HG03442 (cell line): Measurements from ENCODE around the gene PPP2R3B.
"Not testable (repeated sequence)": the region's sequence is repeated elsewhere in the genome, so short reads cannot be mapped to it uniquely, and the experiment has no call there.

Experiments used
- ATAC-seq: cut with Tn5 transposase; IDR thresholded peaks from one replicate; pipeline ENCODE4 v1.9.1; 2021; ENCODE audit warnings: mild to moderate bottlenecking, moderate library complexity; ENCODE audit not compliant: unreplicated experiment

PPP2R3B gene

GRCh38 chrX:356385-357034, 30.2 kb downstream of the PPP2R3B start:
- ATAC-seq, result no peak

DNA sequence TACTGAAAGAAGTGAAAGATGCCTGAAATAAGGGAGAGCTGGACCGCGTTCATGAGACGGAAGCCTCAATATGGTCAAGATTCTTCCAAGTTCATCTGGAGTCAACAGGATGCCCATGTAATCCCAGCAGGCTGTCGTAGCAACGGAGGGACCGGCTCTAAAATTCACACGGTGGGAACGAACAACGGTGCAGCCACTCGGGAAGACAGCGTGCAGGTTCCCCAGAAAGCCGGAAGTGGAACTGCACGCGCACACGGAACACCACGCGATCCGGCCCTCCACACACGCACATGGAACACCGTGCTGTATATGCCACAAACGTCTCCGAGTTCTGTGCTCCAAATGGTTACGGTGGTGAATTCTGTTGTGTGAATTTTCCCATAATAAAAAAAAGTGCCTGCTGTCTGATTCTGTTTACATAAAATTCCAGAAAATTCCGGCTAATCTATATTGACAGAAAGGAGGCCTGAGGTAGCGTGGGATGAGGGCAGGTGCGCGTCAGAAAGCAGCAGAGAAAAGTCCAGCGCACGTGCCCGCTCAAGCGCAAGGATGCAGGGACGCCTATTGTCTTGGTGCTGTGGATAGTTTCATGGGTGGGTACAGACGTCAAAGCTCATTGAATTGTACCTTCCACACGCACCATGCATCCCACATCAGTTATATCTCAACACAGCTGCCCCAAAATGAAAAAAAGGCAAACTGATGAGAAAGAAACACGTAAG, 31.2 kb downstream of the PPP2R3B start:
- ATAC-seq, result no peak

GRCh38 chrX:353566-354535, 32.9 kb downstream of the PPP2R3B start:
- ATAC-seq, result no peak

DNA sequence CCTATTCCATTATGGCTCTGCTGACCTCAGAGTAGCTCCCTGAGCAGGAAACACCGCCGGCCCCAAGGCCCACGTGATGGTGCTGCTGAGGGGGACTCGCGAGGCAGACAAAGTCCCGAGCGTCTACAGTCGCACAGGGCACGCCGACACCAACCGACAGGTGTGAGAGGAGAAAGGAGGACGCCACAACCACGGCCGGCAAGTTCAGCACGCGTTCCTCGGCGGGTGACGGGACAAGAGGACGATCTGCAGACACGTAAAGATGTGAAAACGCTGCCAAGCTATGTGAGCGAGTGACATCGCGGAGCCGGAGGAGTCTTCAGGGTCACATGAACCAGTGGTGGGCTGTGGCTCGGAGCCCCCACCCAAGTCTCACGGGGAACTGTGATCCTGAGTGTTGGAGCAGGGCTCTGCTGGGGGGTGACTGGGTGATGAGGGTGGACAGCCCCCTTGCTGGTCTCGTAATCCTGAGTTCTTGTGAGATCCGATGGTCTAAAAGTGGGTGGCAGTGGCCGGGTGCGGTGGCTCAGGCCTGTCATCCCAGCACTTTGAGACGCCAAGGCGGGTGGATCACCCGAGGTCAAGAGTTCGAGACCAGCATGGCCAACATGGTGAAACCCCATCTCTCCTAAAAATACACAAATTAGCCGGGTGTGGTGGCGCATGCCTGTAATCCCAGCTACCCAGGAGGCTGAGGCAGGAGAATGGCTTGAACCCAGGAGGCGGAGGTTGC, 34.0 kb downstream of the PPP2R3B start:
- ATAC-seq, result no peak

GRCh38 chrX:352181-352580, 34.5 kb downstream of the PPP2R3B start:
- no peak for ATAC-seq

GRCh38 chrX:351736-352135, 35.0 kb downstream of the PPP2R3B start:
- ATAC-seq, result no peak

DNA sequence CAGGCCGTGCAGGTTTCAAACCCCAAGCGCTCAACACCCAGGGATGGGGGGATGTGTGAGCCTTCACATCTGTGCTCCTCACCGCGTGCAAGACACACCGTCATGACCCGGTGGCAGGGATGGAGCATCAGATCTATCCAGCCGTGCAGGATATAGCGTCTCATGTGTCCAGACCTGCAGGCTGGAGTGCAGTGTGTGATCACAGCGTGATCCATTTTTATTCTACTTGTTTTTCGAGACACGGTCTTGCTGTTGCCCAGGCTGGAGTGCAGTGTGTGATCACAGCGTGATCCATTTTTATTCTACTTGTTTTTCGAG, 35.4 kb downstream of the PPP2R3B start:
- ATAC-seq, result not testable (repeated sequence)

DNA sequence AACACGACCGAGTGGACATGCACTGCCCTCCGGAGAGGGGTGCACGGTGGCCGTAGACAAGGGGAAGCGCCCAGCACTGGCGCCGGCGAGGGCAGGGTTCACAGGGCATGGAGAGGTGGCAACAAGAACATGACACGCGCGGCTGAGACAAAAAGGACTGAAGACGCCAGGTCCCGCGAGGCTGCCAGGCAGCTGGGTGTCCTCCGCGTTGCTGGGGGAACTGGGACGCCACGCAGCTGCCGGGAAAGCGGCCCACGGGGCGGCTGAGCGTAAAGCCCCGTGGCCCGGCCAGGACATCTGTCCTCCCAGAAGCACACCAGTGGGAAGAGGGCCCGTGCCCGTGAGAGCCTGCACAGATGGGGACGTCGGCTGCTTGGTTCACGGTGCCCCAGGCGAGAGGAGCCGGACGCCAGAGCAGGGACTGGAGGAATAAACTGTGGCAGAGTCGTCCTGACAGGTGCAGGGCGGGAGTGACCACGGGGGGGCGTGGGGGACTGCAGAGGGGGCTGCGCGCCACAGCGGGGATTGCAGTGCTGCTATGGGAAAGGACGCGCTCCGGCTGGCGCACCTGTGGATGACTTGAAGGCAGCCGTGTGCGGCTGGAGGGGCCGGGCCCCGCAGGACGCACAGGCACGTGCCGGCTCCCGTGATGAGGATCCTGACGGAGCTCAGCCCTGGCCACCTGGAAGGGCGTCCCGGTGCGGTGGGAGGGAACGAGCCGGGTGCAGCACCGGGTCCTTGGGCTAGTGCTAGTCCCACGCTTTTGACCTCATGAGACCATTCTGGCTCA, 36.0 kb downstream of the PPP2R3B start:
- ATAC-seq, result no peak

- ATAC-seq, result no peak
Measured at GRCh38 chrX:350148-350533, 36.6 kb downstream of the PPP2R3B start.

DNA sequence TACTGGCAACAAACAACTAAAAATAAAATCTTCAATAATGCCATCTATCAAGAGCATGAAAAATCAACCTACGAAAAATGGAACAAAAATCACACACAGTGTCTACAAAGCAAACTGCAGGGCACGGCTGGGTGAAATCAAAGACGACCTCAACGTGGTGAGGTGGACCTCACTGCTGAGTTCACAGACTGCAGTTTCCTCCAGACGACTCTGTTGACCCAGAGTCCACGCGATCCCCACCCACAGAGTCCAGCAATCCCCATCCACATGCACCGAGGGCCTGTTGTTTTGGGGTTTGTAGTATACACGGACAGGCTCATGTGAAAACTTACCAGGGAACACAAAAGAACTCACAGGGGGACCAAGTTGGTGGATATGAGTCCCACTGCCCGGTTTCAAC, 37.0 kb downstream of the PPP2R3B start:
- ATAC-seq, result no peak

- no peak for ATAC-seq
Measured at GRCh38 chrX:349196-349595, 37.5 kb downstream of the PPP2R3B start.

GRCh38 chrX:348461-349117, 38.1 kb downstream of the PPP2R3B start:
- no peak for ATAC-seq

GRCh38 chrX:347351-348117, 39.2 kb downstream of the PPP2R3B start:
- ATAC-seq, result no peak

GRCh38 chrX:346034-346813, 40.5 kb downstream of the PPP2R3B start:
- ATAC-seq, result no peak

DNA sequence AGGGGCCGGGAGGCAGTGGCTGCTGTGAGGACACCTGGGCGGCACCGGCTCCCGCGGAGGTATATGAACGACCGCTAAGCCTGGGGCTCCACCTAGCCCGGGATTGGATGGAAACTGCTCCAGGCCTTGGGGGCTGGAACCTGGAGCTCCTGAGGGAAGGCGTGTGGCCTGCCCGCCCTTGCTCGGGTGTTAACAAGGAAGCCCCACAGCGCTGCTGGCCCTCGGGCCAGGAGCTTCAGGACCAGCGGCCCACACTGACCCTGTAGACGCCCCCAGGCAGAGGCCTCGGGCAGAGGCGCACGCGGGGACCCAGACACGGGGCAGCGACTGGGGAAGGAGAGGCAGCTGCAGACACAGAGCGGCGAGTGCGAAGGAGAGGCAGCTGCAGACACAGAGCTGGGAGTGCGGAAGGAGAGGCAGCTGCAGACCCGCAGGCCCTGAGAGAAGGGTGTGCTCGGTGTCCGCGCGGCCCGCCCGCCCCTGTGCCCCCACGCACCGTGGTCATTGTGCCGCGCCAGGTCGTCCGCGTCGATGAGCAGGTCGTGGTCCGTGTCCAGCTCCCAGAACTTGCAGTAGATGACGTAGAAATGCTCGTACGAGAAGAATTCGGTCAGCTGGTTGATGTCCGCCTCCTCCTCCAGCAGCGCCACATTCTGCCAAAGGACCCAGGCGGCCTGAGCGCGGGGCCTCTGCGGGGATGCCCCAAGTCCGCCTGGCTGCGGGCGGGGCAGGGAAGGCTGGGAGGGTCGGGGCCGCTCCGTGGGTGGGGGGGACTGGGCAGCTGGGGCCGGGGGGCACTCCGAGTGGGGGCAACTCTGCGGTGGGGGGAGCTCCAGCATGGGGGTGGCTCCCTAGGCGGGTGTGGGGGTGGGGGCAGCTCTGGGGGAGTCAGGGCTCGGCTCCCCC, 41.4 kb downstream of the PPP2R3B start:
- ATAC-seq, result no peak

DNA sequence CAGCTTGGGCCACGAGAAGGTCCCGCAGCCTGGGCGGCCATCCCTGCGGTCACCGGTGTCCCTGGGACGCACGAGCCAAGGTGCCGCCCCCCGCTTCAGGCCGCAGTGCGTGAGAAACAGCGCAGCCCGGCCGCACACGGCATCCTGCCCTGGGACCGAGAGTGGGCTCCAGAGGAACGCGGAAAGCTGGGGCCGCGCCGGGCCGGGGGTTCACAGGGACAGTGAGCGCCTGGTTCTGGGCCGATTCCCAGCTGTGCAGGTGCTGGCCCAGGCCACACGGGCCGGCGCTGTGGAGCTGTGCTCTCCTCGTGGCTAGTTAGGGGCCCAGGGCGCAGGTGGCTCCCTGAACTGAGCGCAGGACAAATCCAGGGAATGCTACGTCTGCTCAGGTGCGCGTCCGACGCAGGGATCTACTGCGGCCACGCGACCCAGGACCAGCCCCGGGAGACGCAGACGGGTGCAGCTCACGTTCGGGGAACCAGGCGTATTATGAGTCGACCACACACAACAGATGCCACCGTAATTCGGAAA, 42.3 kb downstream of the PPP2R3B start:
- ATAC-seq, result no peak

DNA sequence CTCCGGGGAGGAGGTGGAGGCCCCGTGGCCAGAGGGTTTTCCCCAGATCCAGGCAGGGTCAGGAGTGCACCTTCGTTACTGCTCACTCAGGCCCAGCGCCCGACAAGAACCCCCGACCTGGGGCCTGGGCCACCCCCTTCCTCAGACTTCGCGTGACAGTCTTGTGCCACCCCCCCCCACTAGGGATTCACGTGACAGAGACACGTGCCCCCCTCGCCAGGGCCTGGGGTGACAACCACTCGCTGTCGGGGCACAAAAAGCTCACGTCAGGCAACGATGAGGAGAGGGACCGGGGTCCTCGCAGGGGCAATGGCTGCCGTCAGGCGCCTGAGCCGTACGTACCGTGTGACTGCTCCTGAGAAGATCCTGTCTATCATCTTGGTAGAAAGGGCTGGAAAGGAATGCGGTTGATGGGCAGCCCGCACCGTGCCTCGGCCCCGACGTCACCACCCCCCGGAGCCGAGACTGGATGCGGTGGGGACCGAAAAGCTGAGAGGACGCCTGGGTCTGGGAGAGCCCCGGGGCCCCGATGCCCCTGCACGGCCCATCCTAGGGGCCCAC, 45.1 kb downstream of the PPP2R3B start:
- ATAC-seq, result no peak
